Bronchial epithelial cell (primary cell): ENCODE results near the gene RBFOX1. TPM values are rescaled to one million over a fixed set of nuclear protein-coding genes. Genes with fewer than 3 reads are reported as not detected.

Source experiments
- DNase-seq: peaks from one replicate; pipeline ENCODE4 v3.0.0-alpha.2; 2010; ENCODE audit warnings: low read depth
- FAIRE-seq: peaks from 2 replicates; lab custom pipeline; 2011; peaks lifted over from hg19 to GRCh38; lab: Jason Lieb, UNC
- H3K27me3 ChIP-seq: 2 replicates; pipeline ENCODE4 v1.5.1; 2011; ENCODE audit warnings: low read length; ENCODE audit not compliant: control insufficient read depth, insufficient read depth
- H3K36me3 ChIP-seq: 2 replicates; pipeline ENCODE4 v1.5.1; 2011; ENCODE audit warnings: low read length; ENCODE audit not compliant: control insufficient read depth, insufficient read depth
- H3K4me3 ChIP-seq: 2 replicates; pipeline ENCODE4 v1.5.1; 2011; ENCODE audit warnings: mild to moderate bottlenecking, low read depth, low read length, control low read depth
- CTCF ChIP-seq: IDR thresholded peaks from 2 replicates; pipeline ENCODE4 v1.5.1; 2011; ENCODE audit warnings: mild to moderate bottlenecking, moderate library complexity, low read length, control low read depth, inconsistent platforms; ENCODE audit not compliant: insufficient read depth, severe bottlenecking
- total RNA-seq: library from RNA; depleted of rRNA; stranded (reverse); fragments of >200 nt; gene quantifications from 2 replicates; pipeline ENCODE4 v1.2.1, GENCODE V29; 2014

Gene RBFOX1
- total RNA-seq, 1 donor from 2014 or later, result not detected

- no peaks in the 10 kb centered on the region for H3K27me3 ChIP-seq
- FAIRE-seq (no peak), DNase-seq (no peak)
- H3K4me3 ChIP-seq, result no peak overlapping the region
- no peak for TF ChIP-seq CTCF
- no peaks in the 10 kb centered on the region for H3K36me3 ChIP-seq
Measured at GRCh38 chr16:7482032-7482431, 149.4 kb downstream of the RBFOX1 start.

GRCh38 chr16:7482596-7483290 lies 150.1 kb downstream of the RBFOX1 start:
- Histone ChIP-seq H3K4me3 (no peak overlapping the region), H3K36me3 (no peaks in the 10 kb centered on the region), H3K27me3 (no peaks in the 10 kb centered on the region)
- FAIRE-seq (no peak), DNase-seq (no peak)
- TF ChIP-seq CTCF, result no peak

GRCh38 chr16:7487574-7488323 lies 155.1 kb downstream of the RBFOX1 start:
- Histone ChIP-seq H3K36me3 (no peaks in the 10 kb centered on the region), H3K27me3 (no peaks in the 10 kb centered on the region), H3K4me3 (no peak overlapping the region)
- no peak for TF ChIP-seq CTCF
- FAIRE-seq (no peak), DNase-seq (no peak)

GRCh38 chr16:7492122-7492521 lies 159.5 kb downstream of the RBFOX1 start:
- H3K36me3 ChIP-seq, result no peaks in the 10 kb centered on the region
- TF ChIP-seq CTCF, result no peak
- H3K27me3 ChIP-seq, result no peaks in the 10 kb centered on the region
- FAIRE-seq (no peak), DNase-seq (no peak)
- H3K4me3 ChIP-seq, result no peak overlapping the region

- no peak overlapping the region for H3K4me3 ChIP-seq
- no peaks in the 10 kb centered on the region for H3K36me3 ChIP-seq
- no peak for TF ChIP-seq CTCF
- DNase-seq, result no peak
- H3K27me3 ChIP-seq, result no peaks in the 10 kb centered on the region
- FAIRE-seq, result no peak
Measured at GRCh38 chr16:7493133-7493532, 160.5 kb downstream of the RBFOX1 start.

- no peak overlapping the region for H3K4me3 ChIP-seq
- no peaks in the 10 kb centered on the region for H3K27me3 ChIP-seq
- no peak for TF ChIP-seq CTCF
- DNase-seq, result no peak
- no peaks in the 10 kb centered on the region for H3K36me3 ChIP-seq
- FAIRE-seq, result no peak
Measured at GRCh38 chr16:7497691-7498090, 165.0 kb downstream of the RBFOX1 start.
